ENCODE data around the gene FARS2. TPM values are rescaled to one million over a fixed set of nuclear protein-coding genes. Genes with fewer than 3 reads are reported as not detected.

FARS2 gene
- total and polyA plus RNA-seq, 2 donors (not counting 1 experiment from before 2014, with no cell fraction given), result 33.0 to 35.5 TPM

DNA sequence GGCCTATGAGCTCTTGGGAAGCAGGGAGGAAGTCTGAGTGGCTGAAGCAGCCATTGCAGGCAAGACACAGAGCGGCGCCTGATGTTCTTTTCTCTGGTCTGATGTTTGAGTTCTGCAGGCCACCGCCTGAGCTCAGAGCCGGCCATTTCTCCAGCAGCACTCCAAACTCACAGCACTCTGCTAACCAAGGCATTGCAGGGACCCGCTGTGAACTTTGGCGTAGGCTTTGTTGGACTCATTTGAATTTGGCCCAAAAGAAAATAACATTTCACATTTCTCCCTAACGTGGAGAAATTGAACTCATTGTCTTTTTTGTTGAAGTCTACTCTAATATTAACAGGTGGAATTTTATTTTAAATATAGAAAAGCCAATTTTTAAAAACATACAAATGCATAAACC is 336.1 kb downstream of the FARS2 start:
- ChIA-PET POLR2A (no interaction called here), CTCF (no interaction called here)
- H2AFZ ChIP-seq (ENCODE audit: insufficient read depth, low read depth, low read length, poor library complexity, severe bottlenecking), result no peak overlapping the region
- H3K36me3 ChIP-seq (replicated peaks in 1 of 2; ENCODE audit: control extremely low read depth in 1 of 2, control insufficient read depth in 1 of 2, extremely low read depth in 1 of 2, insufficient read depth in 2 of 2, low read length in 1 of 2), result peaks cover 0 to 3% of the 10 kb centered on the region in 2 experiments
- DNase-seq (no peak), ATAC-seq (ENCODE audit: low read depth) (no peak)
- intact Hi-C loops (cut with micrococcal nuclease), result no loop called here
- no peaks in the 10 kb centered on the region for H3K79me2 ChIP-seq (ENCODE audit: control insufficient read depth, insufficient read depth, low read length)
- H3K9me3 Mint-ChIP-seq (ENCODE audit: insufficient read depth), result no peaks in the 10 kb centered on the region
- H4K20me1 ChIP-seq (ENCODE audit: control insufficient read depth, insufficient read depth, low read length, poor library complexity, severe bottlenecking), result no peaks in the 10 kb centered on the region
- H3K9ac ChIP-seq (ENCODE audit: low read length), result no peak overlapping the region
- H3K4me1 ChIP-seq (ENCODE audit: control insufficient read depth in 2 of 2, insufficient read depth in 2 of 2, low read length in 2 of 2), result no peaks in the 10 kb centered on the region
- no peak overlapping the region for H3K4me3 Mint-ChIP-seq
- H3K27me3 ChIP-seq (replicated peaks in 1 of 4; ENCODE audit: control extremely low read depth in 1 of 4, control insufficient read depth in 3 of 4, insufficient read depth in 4 of 4, low read length in 3 of 4), result no peaks in the 10 kb centered on the region
- H3K4me2 ChIP-seq (replicated peaks; ENCODE audit: low read depth, low read length, poor library complexity, severe bottlenecking), result no peak overlapping the region
- no peak overlapping the region for H3K27ac Mint-ChIP-seq
- H3K27me3 Mint-ChIP-seq, result no peaks in the 10 kb centered on the region
- no peaks in the 10 kb centered on the region for H3K9me3 ChIP-seq (ENCODE audit: control extremely low read depth in 1 of 3, control insufficient read depth in 2 of 3, insufficient read depth in 1 of 3, low read length in 2 of 3)
- H3K4me3 ChIP-seq (ENCODE audit: control extremely low read depth in 1 of 5, extremely low read depth in 1 of 5, insufficient read depth in 1 of 5, low read depth in 2 of 5, low read length in 4 of 5), result no peak overlapping the region
- 100% methylated on average over 3 of the region's 7 CpGs for WGBS (ENCODE audit: insufficient coverage)
- H3K27ac ChIP-seq (ENCODE audit: low read length in 2 of 2), result no peak overlapping the region
- no peaks in the 10 kb centered on the region for H3K4me1 Mint-ChIP-seq
- no peak for TF ChIP-seq CTCF (IDR thresholded peaks at IDR 0.05)
- TF ChIP-seq EZH2 (IDR thresholded peaks at IDR 0.05; ENCODE audit: borderline replicate concordance, insufficient read depth, low read depth, low read length, poor library complexity, severe bottlenecking), result no peak

DNA sequence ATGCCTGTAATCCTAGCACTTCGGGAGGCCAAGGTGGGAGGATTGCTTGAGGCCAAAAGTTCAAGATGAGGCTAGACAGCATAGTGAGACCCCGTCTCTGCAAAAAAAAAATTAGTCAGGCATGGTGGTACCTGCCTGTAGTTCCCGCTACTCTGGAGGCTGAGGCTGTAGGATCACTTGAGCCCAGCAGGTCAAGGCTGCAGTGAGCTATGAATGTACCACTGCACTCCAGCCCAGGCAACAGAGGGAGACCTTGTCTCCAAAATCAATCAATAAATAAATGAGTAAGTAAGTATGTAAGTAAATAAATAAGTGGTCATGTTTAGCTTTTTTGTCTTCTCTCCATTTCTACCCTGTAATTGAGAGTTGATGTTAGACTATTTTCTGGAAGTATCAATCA is 336.8 kb downstream of the FARS2 start:
- DNase-seq (no peak), ATAC-seq (ENCODE audit: low read depth) (no peak)
- no peak overlapping the region for H3K4me3 Mint-ChIP-seq
- H3K27me3 ChIP-seq (replicated peaks in 1 of 4; ENCODE audit: control extremely low read depth in 1 of 4, control insufficient read depth in 3 of 4, insufficient read depth in 4 of 4, low read length in 3 of 4), result no peaks in the 10 kb centered on the region
- no peaks in the 10 kb centered on the region for H3K9me3 ChIP-seq (ENCODE audit: control extremely low read depth in 1 of 3, control insufficient read depth in 2 of 3, insufficient read depth in 1 of 3, low read length in 2 of 3)
- H3K36me3 ChIP-seq (replicated peaks in 1 of 2; ENCODE audit: control extremely low read depth in 1 of 2, control insufficient read depth in 1 of 2, extremely low read depth in 1 of 2, insufficient read depth in 2 of 2, low read length in 1 of 2), result peaks cover 0 to 3% of the 10 kb centered on the region in 2 experiments
- no peaks in the 10 kb centered on the region for H3K4me1 Mint-ChIP-seq
- no peak overlapping the region for H3K4me2 ChIP-seq (replicated peaks; ENCODE audit: low read depth, low read length, poor library complexity, severe bottlenecking)
- no peak overlapping the region for H3K27ac ChIP-seq (ENCODE audit: low read length in 2 of 2)
- no peaks in the 10 kb centered on the region for H3K27me3 Mint-ChIP-seq
- intact Hi-C loops (cut with micrococcal nuclease), result no loop called here
- no peak overlapping the region for H3K27ac Mint-ChIP-seq
- H3K9me3 Mint-ChIP-seq (ENCODE audit: insufficient read depth), result no peaks in the 10 kb centered on the region
- POLR2A ChIA-PET, result no interaction called here
- TF ChIP-seq EZH2 (IDR thresholded peaks at IDR 0.05; ENCODE audit: borderline replicate concordance, insufficient read depth, low read depth, low read length, poor library complexity, severe bottlenecking), result no peak
- no peak for TF ChIP-seq CTCF (IDR thresholded peaks at IDR 0.05)
- H3K4me3 ChIP-seq (ENCODE audit: control extremely low read depth in 1 of 5, extremely low read depth in 1 of 5, insufficient read depth in 1 of 5, low read depth in 2 of 5, low read length in 4 of 5), result no peak overlapping the region
- H3K9ac ChIP-seq (ENCODE audit: low read length), result no peak overlapping the region
- no peaks in the 10 kb centered on the region for H3K4me1 ChIP-seq (ENCODE audit: control insufficient read depth in 2 of 2, insufficient read depth in 2 of 2, low read length in 2 of 2)
- H2AFZ ChIP-seq (ENCODE audit: insufficient read depth, low read depth, low read length, poor library complexity, severe bottlenecking), result no peak overlapping the region
- H3K79me2 ChIP-seq (ENCODE audit: control insufficient read depth, insufficient read depth, low read length), result no peaks in the 10 kb centered on the region
- H4K20me1 ChIP-seq (ENCODE audit: control insufficient read depth, insufficient read depth, low read length, poor library complexity, severe bottlenecking), result no peaks in the 10 kb centered on the region
- CTCF ChIA-PET, result no interaction called here
- 97% methylated on average over 3 of the region's 3 CpGs for WGBS (ENCODE audit: insufficient coverage)
